Astrocyte of the spinal cord (primary cell): ENCODE data around the gene MGAT5.

Experiments
- DNase-seq: peaks from one replicate; pipeline ENCODE4 v3.0.0; 2011; ENCODE audit warnings: low read depth, low spot score
- H3K4me3 ChIP-seq: 2 replicates; pipeline ENCODE4 v1.5.1; 2011; ENCODE audit warnings: low read depth, mild to moderate bottlenecking, low read length, moderate library complexity
- in situ Hi-C: cut with HindIII; loops from 2 replicates; pipeline ENCODE4 v1.10.0; 2017; ENCODE audit warnings: low sequenced_read_pairs
- TF ChIP-seq, protein P1 (sequence below): IDR thresholded peaks from 2 replicates; pipeline ENCODE4 v1.5.1; 2012; ENCODE audit warnings: low read depth, mild to moderate bottlenecking, low read length, inconsistent platforms

The MGAT5 gene

DNA sequence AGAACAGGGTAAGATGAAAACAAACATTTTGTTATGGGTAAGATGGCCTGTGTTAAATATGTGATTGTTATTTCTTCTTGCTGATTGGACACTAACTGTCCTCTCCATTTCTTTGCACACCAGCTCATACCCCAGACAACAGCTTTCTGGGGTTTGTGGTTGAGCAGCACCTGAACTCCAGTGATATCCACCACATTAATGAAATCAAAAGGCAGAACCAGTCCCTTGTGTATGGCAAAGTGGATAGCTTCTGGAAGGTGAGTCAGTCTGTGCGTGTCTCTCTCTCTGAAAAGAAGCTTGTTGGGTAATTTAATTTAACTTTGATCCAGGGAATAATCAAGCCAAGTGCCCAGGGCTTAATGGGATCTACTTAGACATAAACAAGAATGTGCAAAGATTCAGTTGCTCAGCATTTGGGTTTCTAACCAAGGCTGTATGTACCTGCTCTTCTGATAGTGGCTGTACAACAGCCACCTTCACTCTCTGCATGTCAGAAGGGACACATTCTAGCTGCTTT, 108.3 kb downstream of the MGAT5 start:
- TF ChIP-seq, protein P1, sequence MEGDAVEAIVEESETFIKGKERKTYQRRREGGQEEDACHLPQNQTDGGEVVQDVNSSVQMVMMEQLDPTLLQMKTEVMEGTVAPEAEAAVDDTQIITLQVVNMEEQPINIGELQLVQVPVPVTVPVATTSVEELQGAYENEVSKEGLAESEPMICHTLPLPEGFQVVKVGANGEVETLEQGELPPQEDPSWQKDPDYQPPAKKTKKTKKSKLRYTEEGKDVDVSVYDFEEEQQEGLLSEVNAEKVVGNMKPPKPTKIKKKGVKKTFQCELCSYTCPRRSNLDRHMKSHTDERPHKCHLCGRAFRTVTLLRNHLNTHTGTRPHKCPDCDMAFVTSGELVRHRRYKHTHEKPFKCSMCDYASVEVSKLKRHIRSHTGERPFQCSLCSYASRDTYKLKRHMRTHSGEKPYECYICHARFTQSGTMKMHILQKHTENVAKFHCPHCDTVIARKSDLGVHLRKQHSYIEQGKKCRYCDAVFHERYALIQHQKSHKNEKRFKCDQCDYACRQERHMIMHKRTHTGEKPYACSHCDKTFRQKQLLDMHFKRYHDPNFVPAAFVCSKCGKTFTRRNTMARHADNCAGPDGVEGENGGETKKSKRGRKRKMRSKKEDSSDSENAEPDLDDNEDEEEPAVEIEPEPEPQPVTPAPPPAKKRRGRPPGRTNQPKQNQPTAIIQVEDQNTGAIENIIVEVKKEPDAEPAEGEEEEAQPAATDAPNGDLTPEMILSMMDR, result no peak
- H3K4me3 ChIP-seq, result no peak overlapping the region
- in situ Hi-C loops, result no loop called here
- no peak for DNase-seq

DNA sequence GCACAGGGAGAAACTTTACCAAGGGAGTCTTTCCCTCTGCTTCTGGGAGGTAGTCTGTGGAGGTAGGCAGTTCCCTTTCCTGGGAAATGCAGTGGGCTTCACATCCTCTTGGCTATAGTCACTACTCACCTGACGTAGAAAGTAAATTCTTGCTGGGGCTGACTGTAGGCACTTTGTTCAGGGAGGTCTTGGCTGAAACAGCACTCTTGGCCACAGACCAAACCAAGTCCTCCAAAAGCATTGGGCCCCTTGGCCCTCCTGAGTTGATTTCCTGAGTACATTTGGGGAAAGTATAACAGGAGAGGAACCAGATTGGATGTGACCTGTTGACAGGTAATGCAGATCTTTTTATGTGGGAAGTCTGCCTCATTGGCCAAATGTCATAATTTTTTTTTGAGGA, 108.9 kb downstream of the MGAT5 start:
- TF ChIP-seq, protein P1, result no peak
- in situ Hi-C loops, result no loop called here
- DNase-seq, result no peak
- H3K4me3 ChIP-seq, result no peak overlapping the region

DNA sequence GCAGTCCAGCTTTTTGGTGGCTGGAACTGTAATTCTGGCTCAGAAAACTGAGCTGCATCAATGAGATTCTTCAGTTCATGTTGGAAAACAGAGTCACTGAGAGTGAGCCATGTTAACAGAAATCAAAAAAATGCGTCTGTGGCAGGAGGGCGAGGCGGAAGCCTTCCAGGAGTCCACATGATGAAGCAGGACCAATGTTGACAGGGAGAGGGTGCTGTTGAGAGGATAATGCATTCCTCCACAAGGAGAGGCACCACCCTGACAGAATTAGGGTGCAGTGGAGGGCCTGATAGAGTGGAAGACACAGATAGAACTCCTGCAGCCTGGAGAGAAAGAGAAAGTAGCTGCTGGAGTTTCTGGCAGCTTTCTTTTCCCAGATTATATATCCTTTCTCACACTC, 111.5 kb downstream of the MGAT5 start:
- TF ChIP-seq, protein P1, result no peak
- in situ Hi-C loops, result no loop called here
- H3K4me3 ChIP-seq, result no peak overlapping the region
- no peak for DNase-seq

DNA sequence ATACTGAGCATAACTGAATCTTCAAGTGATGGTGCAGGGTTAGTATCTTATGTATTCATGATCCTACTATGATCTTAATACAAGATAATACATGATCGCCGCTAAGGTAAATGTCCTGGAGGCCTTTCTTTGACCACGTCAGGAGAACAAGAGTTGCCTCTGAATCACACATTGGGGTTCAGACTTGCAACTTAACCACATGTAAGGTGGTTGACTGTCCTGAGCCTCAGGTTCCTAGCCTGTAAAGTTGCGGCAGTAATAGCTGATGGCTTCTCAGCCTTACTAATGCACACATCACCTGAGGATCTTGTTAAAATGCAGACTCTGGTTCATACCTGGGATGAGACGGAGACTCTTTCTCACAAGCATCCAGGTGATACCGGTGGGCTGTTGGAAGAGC, 112.5 kb downstream of the MGAT5 start:
- TF ChIP-seq, protein P1, result no peak
- no peak for DNase-seq
- in situ Hi-C loops, result no loop called here
- H3K4me3 ChIP-seq, result no peak overlapping the region

DNA sequence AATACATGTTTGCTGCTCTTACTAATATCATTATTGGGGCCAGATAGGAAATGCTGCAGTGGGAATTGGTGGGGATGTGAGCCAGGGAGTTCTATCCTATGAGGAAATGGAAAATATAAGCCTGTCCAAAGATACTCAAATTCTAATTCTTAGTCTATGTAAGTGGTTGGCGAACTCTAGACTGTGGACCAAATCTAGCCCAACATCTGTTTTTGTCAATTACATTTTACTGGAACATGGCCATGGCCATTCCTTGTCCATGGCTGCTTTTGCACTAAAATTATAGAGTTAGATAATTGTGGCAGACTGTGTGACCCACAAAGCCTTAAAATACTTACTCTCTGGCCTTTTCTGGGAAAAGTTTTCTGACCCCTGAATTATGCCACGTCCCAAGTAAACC, 113.3 kb downstream of the MGAT5 start:
- no peak for DNase-seq
- in situ Hi-C loops, result no loop called here
- TF ChIP-seq, protein P1, result no peak
- H3K4me3 ChIP-seq, result no peak overlapping the region

DNA sequence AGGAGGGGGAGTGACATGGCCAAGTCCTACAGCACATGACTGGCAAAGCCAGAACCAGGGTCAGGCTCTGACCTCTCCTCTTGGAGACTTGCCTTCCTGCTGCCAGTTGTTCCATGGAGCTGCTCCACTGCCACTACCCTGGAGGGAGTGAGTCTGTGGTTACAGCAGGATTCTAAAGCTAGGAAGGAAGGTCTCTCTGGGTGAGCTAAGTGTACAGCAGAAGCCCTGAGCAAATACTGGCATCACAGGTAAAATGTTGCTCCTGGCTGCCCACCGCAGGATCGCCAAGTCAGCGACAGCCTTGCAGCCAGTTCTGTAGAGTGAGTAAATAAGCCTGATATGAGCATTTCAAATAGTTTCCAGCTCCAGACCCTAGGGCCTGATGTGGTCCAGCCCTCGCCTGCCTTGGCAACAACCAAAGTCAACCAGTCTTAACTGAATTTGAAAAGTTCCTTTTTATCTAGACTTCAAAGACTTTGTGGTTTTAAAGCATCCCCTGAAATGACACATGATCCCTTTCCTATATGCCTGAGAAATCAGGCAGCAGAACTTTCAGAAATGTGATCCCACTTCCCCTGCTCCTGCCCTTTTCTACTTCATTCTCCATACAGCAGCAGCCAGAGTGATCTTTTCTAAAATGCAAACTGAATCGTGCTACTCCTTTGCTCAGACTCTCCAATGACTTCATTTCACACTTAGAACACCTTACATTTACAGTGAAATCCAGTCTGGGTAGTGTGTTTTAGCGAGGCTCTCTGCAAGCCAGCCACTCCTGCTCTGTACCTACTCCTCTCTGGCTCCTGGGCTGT, 114.3 kb downstream of the MGAT5 start:
- peak; percentile 88 for DNase-seq
- TF ChIP-seq, protein P1, result no peak
- H3K4me3 ChIP-seq, result no peak overlapping the region
- in situ Hi-C loops, result no loop called here
